Measurements from ENCODE around the gene WNK4.

The WNK4 gene

GRCh38 chr17:42804918-42805367 lies 24.5 kb downstream of the WNK4 start:
- no peaks in the 10 kb centered on the region for H3K9me3 ChIP-seq (replicated peaks in 1 of 2; ENCODE audit: control insufficient read depth in 2 of 2, insufficient read depth in 1 of 2, low read depth in 1 of 2, low read length in 2 of 2)
- WGBS, 2 donors (ENCODE audit: extremely low coverage in 2 of 2, insufficient read length in 2 of 2, insufficient replicate concordance in 1 of 2) = no CpG with 5 or more reads among the region's 1 CpG
- DNase-seq (ENCODE audit: low spot score) = no peak

GRCh38 chr17:42806249-42806648 lies 25.8 kb downstream of the WNK4 start:
- H3K4me2 ChIP-seq (ENCODE audit: insufficient read depth, low read length, poor library complexity, severe bottlenecking) = no peak overlapping the region
- no peak overlapping the region for H3K18ac ChIP-seq (ENCODE audit: low read length)
- DNase-seq (ENCODE audit: low spot score) = no peak
- H2BK12ac ChIP-seq (ENCODE audit: low read length) = no peak overlapping the region
- no peak overlapping the region for H2AK5ac ChIP-seq (ENCODE audit: low read depth, low read length)
- H2BK120ac ChIP-seq (ENCODE audit: low read depth, low read length) = no peak overlapping the region
- no peaks in the 10 kb centered on the region for H3K27me3 ChIP-seq (ENCODE audit: control insufficient read depth in 3 of 3, insufficient read depth in 3 of 3, low read depth in 1 of 3, low read length in 3 of 3)
- no peaks in the 10 kb centered on the region for H3K9me3 ChIP-seq (replicated peaks in 1 of 2; ENCODE audit: control insufficient read depth in 2 of 2, insufficient read depth in 1 of 2, low read depth in 1 of 2, low read length in 2 of 2)
- no peak overlapping the region for H3K4me3 ChIP-seq (ENCODE audit: low read length in 2 of 2)
- no peak overlapping the region for H3K4ac ChIP-seq (ENCODE audit: low read length)
- no peak overlapping the region for H3K14ac ChIP-seq (ENCODE audit: low read length)
- H3K27ac ChIP-seq (replicated peaks; ENCODE audit: low read length) = no peak overlapping the region
- H3K23ac ChIP-seq (ENCODE audit: low read depth, low read length, poor library complexity) = no peak overlapping the region
- no peak overlapping the region for H2BK15ac ChIP-seq (ENCODE audit: low read length)
- peaks cover under 1 to 19% of the 10 kb centered on the region in 2 donors for H3K36me3 ChIP-seq (replicated peaks in 1 of 2; ENCODE audit: control insufficient read depth in 2 of 2, insufficient read depth in 2 of 2, low read length in 2 of 2)
- peaks cover 2 to 13% of the 10 kb centered on the region in 2 donors for H3K4me1 ChIP-seq (ENCODE audit: control insufficient read depth in 2 of 2, insufficient read depth in 1 of 2, low read depth in 1 of 2, low read length in 2 of 2)
- H4K8ac ChIP-seq (ENCODE audit: low read depth, low read length) = no peak overlapping the region
- no peak overlapping the region for H4K91ac ChIP-seq (ENCODE audit: low read depth, low read length, poor library complexity)
- no peak overlapping the region for H3K9ac ChIP-seq (ENCODE audit: low read depth, low read length, poor library complexity)
- no peak overlapping the region for H2BK5ac ChIP-seq (ENCODE audit: low read length)
- H2AFZ ChIP-seq (ENCODE audit: low read length) = no peak overlapping the region
- WGBS, 2 donors (ENCODE audit: extremely low coverage in 2 of 2, insufficient read length in 2 of 2, insufficient replicate concordance in 1 of 2) = no CpG with 5 or more reads among the region's 1 CpG
- H3K79me1 ChIP-seq (ENCODE audit: low read depth, low read length) = no peaks in the 10 kb centered on the region

More at GRCh38 chr17:42804918-42805367, 24.5 kb downstream of the WNK4 start:
- H2BK5ac ChIP-seq (ENCODE audit: low read length) = no peak overlapping the region
- H4K91ac ChIP-seq (ENCODE audit: low read depth, low read length, poor library complexity) = no peak overlapping the region
- H3K4me2 ChIP-seq (ENCODE audit: insufficient read depth, low read length, poor library complexity, severe bottlenecking) = no peak overlapping the region
- no peak overlapping the region for H3K4me3 ChIP-seq (ENCODE audit: low read length in 2 of 2)
- H2BK15ac ChIP-seq (ENCODE audit: low read length) = no peak overlapping the region
- peaks cover 0 to 2% (median 0%) of the 10 kb centered on the region in 3 experiments for H3K27me3 ChIP-seq (ENCODE audit: control insufficient read depth in 3 of 3, insufficient read depth in 3 of 3, low read depth in 1 of 3, low read length in 3 of 3)
- H3K23ac ChIP-seq (ENCODE audit: low read depth, low read length, poor library complexity) = no peak overlapping the region
- H3K36me3 ChIP-seq (replicated peaks in 1 of 2; ENCODE audit: control insufficient read depth in 2 of 2, insufficient read depth in 2 of 2, low read length in 2 of 2) = peaks cover 0 to 6% of the 10 kb centered on the region in 2 donors
- no peak overlapping the region for H2AK5ac ChIP-seq (ENCODE audit: low read depth, low read length)
- no peak overlapping the region for H3K14ac ChIP-seq (ENCODE audit: low read length)
- H4K8ac ChIP-seq (ENCODE audit: low read depth, low read length) = no peak overlapping the region
- no peak overlapping the region for H3K27ac ChIP-seq (replicated peaks; ENCODE audit: low read length)
- no peak overlapping the region for H3K18ac ChIP-seq (ENCODE audit: low read length)
- no peak overlapping the region for H2BK120ac ChIP-seq (ENCODE audit: low read depth, low read length)
- H3K79me1 ChIP-seq (ENCODE audit: low read depth, low read length) = no peaks in the 10 kb centered on the region
- no peak overlapping the region for H2AFZ ChIP-seq (ENCODE audit: low read length)
- H2BK12ac ChIP-seq (ENCODE audit: low read length) = no peak overlapping the region
- no peak overlapping the region for H3K9ac ChIP-seq (ENCODE audit: low read depth, low read length, poor library complexity)
- H3K4me1 ChIP-seq (ENCODE audit: control insufficient read depth in 2 of 2, insufficient read depth in 1 of 2, low read depth in 1 of 2, low read length in 2 of 2) = peaks cover 2 to 13% of the 10 kb centered on the region in 2 donors
- no peak overlapping the region for H3K4ac ChIP-seq (ENCODE audit: low read length)

DNA sequence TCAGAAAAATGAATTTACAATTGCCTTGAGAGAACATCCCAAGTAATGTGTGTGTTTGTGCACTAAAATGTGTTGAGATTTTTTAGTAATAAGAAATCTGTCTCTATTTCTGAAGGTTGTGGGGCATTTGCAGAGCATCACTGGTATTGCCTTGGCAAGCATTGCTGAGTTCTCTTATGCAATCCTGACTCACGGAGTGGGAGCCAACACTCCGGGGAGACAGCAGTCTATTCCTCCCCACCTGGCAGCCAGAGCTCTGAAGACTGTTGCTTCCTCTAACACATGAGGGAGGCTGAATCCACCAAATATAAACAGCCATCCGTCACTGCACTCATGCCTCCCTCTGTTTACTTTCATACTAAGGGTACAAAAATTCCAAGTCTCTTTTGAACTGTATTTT lies 28.8 kb downstream of the WNK4 start:
- Histone ChIP-seq H3K23ac (ENCODE audit: low read depth, low read length, poor library complexity) (no peak overlapping the region), H2AK5ac (ENCODE audit: low read depth, low read length) (no peak overlapping the region), H2BK15ac (ENCODE audit: low read length) (no peak overlapping the region), H2BK5ac (ENCODE audit: low read length) (no peak overlapping the region), H4K8ac (ENCODE audit: low read depth, low read length) (no peak overlapping the region), H2BK120ac (ENCODE audit: low read depth, low read length) (no peak overlapping the region), H3K4me1 (ENCODE audit: control insufficient read depth in 2 of 2, insufficient read depth in 1 of 2, low read depth in 1 of 2, low read length in 2 of 2) (no peaks in the 10 kb centered on the region), H3K27ac (replicated peaks; ENCODE audit: low read length) (no peak overlapping the region), H3K27me3 (ENCODE audit: control insufficient read depth in 3 of 3, insufficient read depth in 3 of 3, low read depth in 1 of 3, low read length in 3 of 3) (no peaks in the 10 kb centered on the region), H3K9me3 (replicated peaks in 1 of 2; ENCODE audit: control insufficient read depth in 2 of 2, insufficient read depth in 1 of 2, low read depth in 1 of 2, low read length in 2 of 2) (no peaks in the 10 kb centered on the region), H3K4ac (ENCODE audit: low read length) (no peak overlapping the region), H4K91ac (ENCODE audit: low read depth, low read length, poor library complexity) (no peak overlapping the region), H3K79me1 (ENCODE audit: low read depth, low read length) (no peaks in the 10 kb centered on the region), H2BK12ac (ENCODE audit: low read length) (no peak overlapping the region), H3K14ac (ENCODE audit: low read length) (no peak overlapping the region), H3K9ac (ENCODE audit: low read depth, low read length, poor library complexity) (no peak overlapping the region), H3K4me3 (ENCODE audit: low read length in 2 of 2) (no peak overlapping the region), H3K4me2 (ENCODE audit: insufficient read depth, low read length, poor library complexity, severe bottlenecking) (no peak overlapping the region), H3K36me3 (replicated peaks in 1 of 2; ENCODE audit: control insufficient read depth in 2 of 2, insufficient read depth in 2 of 2, low read length in 2 of 2) (peaks cover 6 to 36% of the 10 kb centered on the region in 2 donors), H3K18ac (ENCODE audit: low read length) (no peak overlapping the region), H2AFZ (ENCODE audit: low read length) (no peak overlapping the region)
- no CpG with 5 or more reads among the region's 3 CpGs for WGBS, 2 donors (ENCODE audit: extremely low coverage in 2 of 2, insufficient read length in 2 of 2, insufficient replicate concordance in 1 of 2)
- no peak for DNase-seq (ENCODE audit: low spot score)

DNA sequence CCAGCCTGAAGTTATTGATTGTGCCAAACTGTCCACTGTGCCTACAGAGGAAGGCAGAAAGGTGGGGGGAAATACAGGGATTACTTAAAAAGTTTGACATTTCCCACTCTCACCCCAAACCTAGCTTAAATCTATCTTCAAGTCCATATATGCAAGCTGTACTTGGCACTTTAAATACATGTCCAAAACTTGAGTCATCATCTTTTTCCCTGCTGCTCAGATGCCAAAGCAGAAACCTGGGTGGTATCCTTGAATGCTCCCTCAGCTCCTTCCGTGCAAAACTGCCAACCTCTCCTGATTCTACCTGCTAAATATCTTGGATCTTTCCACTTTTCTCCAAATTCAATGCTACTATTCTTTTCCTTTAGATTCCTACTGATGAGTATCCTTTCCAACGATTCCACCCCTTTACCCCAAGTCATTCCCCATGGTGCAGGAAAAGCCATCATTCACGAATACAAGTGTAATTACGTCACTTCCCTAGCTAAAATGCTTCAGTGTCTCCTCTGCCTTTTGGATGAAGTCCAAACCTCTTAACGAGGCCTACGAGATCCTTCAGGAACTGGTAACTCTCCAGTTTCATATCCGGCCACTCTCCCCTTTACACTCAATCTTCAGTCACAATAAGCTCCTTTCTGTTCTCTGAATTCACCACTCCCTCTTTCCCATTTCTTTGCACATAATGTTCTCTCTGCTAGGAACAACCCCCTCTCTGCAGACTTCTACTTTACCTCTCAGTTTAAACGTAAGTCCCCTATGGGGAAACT lies 34.4 kb downstream of the WNK4 start:
- no peak for DNase-seq (ENCODE audit: low spot score)
- Histone ChIP-seq H3K4me1 (ENCODE audit: control insufficient read depth in 2 of 2, insufficient read depth in 1 of 2, low read depth in 1 of 2, low read length in 2 of 2) (no peaks in the 10 kb centered on the region), H2AFZ (ENCODE audit: low read length) (no peak overlapping the region), H2BK15ac (ENCODE audit: low read length) (no peak overlapping the region), H3K14ac (ENCODE audit: low read length) (no peak overlapping the region), H4K8ac (ENCODE audit: low read depth, low read length) (no peak overlapping the region), H2BK120ac (ENCODE audit: low read depth, low read length) (no peak overlapping the region), H2AK5ac (ENCODE audit: low read depth, low read length) (no peak overlapping the region), H3K18ac (ENCODE audit: low read length) (no peak overlapping the region), H3K4me2 (ENCODE audit: insufficient read depth, low read length, poor library complexity, severe bottlenecking) (no peak overlapping the region), H3K23ac (ENCODE audit: low read depth, low read length, poor library complexity) (no peak overlapping the region), H3K27me3 (ENCODE audit: control insufficient read depth in 3 of 3, insufficient read depth in 3 of 3, low read depth in 1 of 3, low read length in 3 of 3) (no peaks in the 10 kb centered on the region), H3K36me3 (replicated peaks in 1 of 2; ENCODE audit: control insufficient read depth in 2 of 2, insufficient read depth in 2 of 2, low read length in 2 of 2) (peaks cover 41 to 86% of the 10 kb centered on the region in 2 donors), H2BK12ac (ENCODE audit: low read length) (no peak overlapping the region), H2BK5ac (ENCODE audit: low read length) (no peak overlapping the region), H3K4ac (ENCODE audit: low read length) (no peak overlapping the region), H3K79me1 (ENCODE audit: low read depth, low read length) (no peaks in the 10 kb centered on the region), H4K91ac (ENCODE audit: low read depth, low read length, poor library complexity) (no peak overlapping the region), H3K27ac (replicated peaks; ENCODE audit: low read length) (peak overlapping the region; percentile 12), H3K4me3 (ENCODE audit: low read length in 2 of 2) (no peak overlapping the region), H3K9ac (ENCODE audit: low read depth, low read length, poor library complexity) (no peak overlapping the region), H3K9me3 (replicated peaks in 1 of 2; ENCODE audit: control insufficient read depth in 2 of 2, insufficient read depth in 1 of 2, low read depth in 1 of 2, low read length in 2 of 2) (no peaks in the 10 kb centered on the region)
- no CpG with 5 or more reads among the region's 8 CpGs for WGBS, 2 donors (ENCODE audit: extremely low coverage in 2 of 2, insufficient read length in 2 of 2, insufficient replicate concordance in 1 of 2)

Measured in neuronal stem cell (in vitro differentiated cells).